Putamen (tissue), 1 donor: Measurements from ENCODE around the gene ERICH2.

Experiments used
- DNase-seq: peaks from one replicate; pipeline ENCODE4 v3.0.0-alpha.2; 2016; ENCODE audit warnings: low spot score

Gene ERICH2

GRCh38 chr2:170842785-170843184 lies 72.6 kb downstream of the ERICH2 start:
- no peak for DNase-seq

- DNase-seq = no peak
These were observed 73.5 kb downstream of the ERICH2 start for GRCh38 chr2:170843656-170844055.

GRCh38 chr2:170845343-170845742 lies 75.2 kb downstream of the ERICH2 start:
- DNase-seq = no peak

- DNase-seq = no peak
These were observed 76.1 kb downstream of the ERICH2 start for GRCh38 chr2:170846314-170846713.

- no peak for DNase-seq
These were observed 77.5 kb downstream of the ERICH2 start for GRCh38 chr2:170847716-170848115.
